ENCODE data around the gene SMAD9. TPM values are rescaled to one million over a fixed set of nuclear protein-coding genes. Genes with fewer than 3 reads are reported as not detected.

Gene SMAD9
- total and polyA plus RNA-seq, 2 of the 4 experiments (the other 2 are of a cell fraction): 3.2 to 4.8 TPM

- no peak; the same call in 1 of the 2 replicates for TF ChIP-seq CTCF (conservative IDR thresholded peaks at IDR 0.05; ENCODE audit: low read depth, low read length)
- TF ChIP-seq CHD1 (IDR thresholded peaks at IDR 0.05; ENCODE audit: low read depth, low read length): no peak
Measured at GRCh38 chr13:36818804-36819738, 101.0 kb downstream of the SMAD9 start, which contains the start of gene RFXAP (continued).
